Activated B cell treated with CpG ODN at 0.5 μM for 24 hours (primary cell): Measurements from ENCODE around the gene ITGB8. TPM values are rescaled to one million over a fixed set of nuclear protein-coding genes. Genes with fewer than 3 reads are reported as not detected.

Experiments used
- ATAC-seq: fragments of 200-7000 bp; cut with Tn5 transposase; one replicate; pipeline ENCODE4 v1.10.0; 2021; ENCODE audit warnings: low read depth, mild to moderate bottlenecking, moderate library complexity
- CTCF ChIA-PET: fragments of 350-600 bp; sonication (Branson Sonifier 250); formaldehyde crosslinking; loops from one replicate; lab custom pipeline; 2021; ENCODE audit warnings: antibody characterized with exemption; lab: Charles Lee
- POLR2A ChIA-PET: fragments of 350-600 bp; sonication (Branson Sonifier 250); formaldehyde crosslinking; loops from one replicate; lab custom pipeline; 2021; ENCODE audit warnings: antibody characterized with exemption; lab: Charles Lee
- DNase-seq: peaks from one replicate; pipeline ENCODE4 v3.0.0; 2022
- H3K27ac Mint-ChIP-seq: one replicate; pipeline ENCODE4 v1.8.0; 2020; ENCODE audit warnings: mixed read lengths
- H3K27me3 Mint-ChIP-seq: one replicate; pipeline ENCODE4 v1.8.0; 2021; ENCODE audit warnings: mixed read lengths
- H3K36me3 Mint-ChIP-seq: one replicate; pipeline ENCODE4 v1.8.0; 2021; ENCODE audit warnings: low read depth, mixed read lengths
- H3K4me1 Mint-ChIP-seq: one replicate; pipeline ENCODE4 v1.8.0; 2021; ENCODE audit warnings: mixed read lengths
- H3K4me3 Mint-ChIP-seq: one replicate; pipeline ENCODE4 v1.8.0; 2020; ENCODE audit warnings: mild to moderate bottlenecking, mixed read lengths
- H3K9me3 Mint-ChIP-seq: one replicate; pipeline ENCODE4 v1.8.0; 2020; ENCODE audit warnings: mixed read lengths
- intact Hi-C: fragments of 100-400 bp; cut with micrococcal nuclease; formaldehyde crosslinking; loops from one replicate; pipeline ENCODE4 v1.15.1; 2024
- total RNA-seq: library from RNA; stranded (reverse); gene quantifications from 2 replicates; pipeline ENCODE4 v1.2.3, GENCODE V29; 2022
- TF ChIP-seq, protein P1 (sequence below): fragments of 200-600 bp; IDR thresholded peaks from one replicate; pipeline ENCODE4 v1.8.0; 2022; ENCODE audit warnings: antibody characterized with exemption, mild to moderate bottlenecking

The ITGB8 gene
- total RNA-seq, 1 donor from 2014 or later, result 0.75 TPM

DNA sequence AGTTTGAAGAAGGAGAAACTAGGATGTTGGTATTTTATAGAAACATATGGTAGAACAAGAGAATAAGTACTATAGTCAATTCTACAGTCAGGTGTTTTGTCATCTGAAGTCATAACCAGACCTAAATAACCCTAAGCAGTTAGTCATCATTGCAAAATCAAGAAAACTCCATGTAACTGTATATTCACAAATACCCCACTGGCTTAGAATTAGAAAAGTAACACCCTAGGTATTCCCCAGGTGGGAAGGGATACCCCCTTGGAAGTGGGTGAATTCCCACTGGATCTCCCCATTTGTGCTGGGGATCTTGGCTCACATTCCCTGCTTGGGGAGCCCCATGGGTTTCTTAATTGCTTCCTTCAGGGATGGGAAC, 45.9 kb upstream of the ITGB8 start:
- ATAC-seq (no peak), DNase-seq (no peak)
- CTCF ChIA-PET, result no interaction called here
- no peak overlapping the region for H3K27ac Mint-ChIP-seq
- H3K9me3 Mint-ChIP-seq, result no peaks in the 10 kb centered on the region
- intact Hi-C loops, result loop anchor here (5.0 kb wide), 1 partner anchor 42 kb away; no protein-coding TSS in a partner anchor
- H3K27me3 Mint-ChIP-seq, result no peaks in the 10 kb centered on the region
- no peaks in the 10 kb centered on the region for H3K36me3 Mint-ChIP-seq
- POLR2A ChIA-PET, result no interaction called here
- TF ChIP-seq, protein P1, sequence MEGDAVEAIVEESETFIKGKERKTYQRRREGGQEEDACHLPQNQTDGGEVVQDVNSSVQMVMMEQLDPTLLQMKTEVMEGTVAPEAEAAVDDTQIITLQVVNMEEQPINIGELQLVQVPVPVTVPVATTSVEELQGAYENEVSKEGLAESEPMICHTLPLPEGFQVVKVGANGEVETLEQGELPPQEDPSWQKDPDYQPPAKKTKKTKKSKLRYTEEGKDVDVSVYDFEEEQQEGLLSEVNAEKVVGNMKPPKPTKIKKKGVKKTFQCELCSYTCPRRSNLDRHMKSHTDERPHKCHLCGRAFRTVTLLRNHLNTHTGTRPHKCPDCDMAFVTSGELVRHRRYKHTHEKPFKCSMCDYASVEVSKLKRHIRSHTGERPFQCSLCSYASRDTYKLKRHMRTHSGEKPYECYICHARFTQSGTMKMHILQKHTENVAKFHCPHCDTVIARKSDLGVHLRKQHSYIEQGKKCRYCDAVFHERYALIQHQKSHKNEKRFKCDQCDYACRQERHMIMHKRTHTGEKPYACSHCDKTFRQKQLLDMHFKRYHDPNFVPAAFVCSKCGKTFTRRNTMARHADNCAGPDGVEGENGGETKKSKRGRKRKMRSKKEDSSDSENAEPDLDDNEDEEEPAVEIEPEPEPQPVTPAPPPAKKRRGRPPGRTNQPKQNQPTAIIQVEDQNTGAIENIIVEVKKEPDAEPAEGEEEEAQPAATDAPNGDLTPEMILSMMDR, result no peak
- no peak overlapping the region for H3K4me3 Mint-ChIP-seq
- peaks cover 11% of the 10 kb centered on the region for H3K4me1 Mint-ChIP-seq

DNA sequence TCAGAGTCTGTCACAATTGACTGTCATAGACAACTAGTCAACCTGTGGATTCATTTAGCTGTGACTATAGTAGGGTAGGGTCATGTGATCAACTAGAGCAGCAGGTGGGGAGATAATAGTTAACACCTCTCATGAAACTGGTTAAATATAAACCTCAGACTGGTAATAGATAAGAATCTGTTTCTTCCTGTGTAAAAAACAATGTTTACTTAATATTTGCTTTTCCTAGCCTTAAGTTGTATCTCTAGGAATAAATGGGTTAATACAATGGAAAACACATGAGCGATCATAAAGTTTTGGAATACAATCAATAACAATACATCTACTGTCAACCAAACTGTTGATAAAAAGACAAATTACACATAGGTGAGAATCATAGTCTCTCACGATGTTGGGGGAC, 43.4 kb upstream of the ITGB8 start:
- ATAC-seq (no peak), DNase-seq (no peak)
- Mint-ChIP-seq H3K36me3 (no peaks in the 10 kb centered on the region), H3K27me3 (no peaks in the 10 kb centered on the region), H3K9me3 (no peaks in the 10 kb centered on the region), H3K27ac (no peak overlapping the region), H3K4me3 (no peak overlapping the region), H3K4me1 (peaks cover 9% of the 10 kb centered on the region)
- intact Hi-C loops, result no loop called here
- POLR2A ChIA-PET, result no interaction called here
- CTCF ChIA-PET, result no interaction called here
- TF ChIP-seq, protein P1, result no peak

DNA sequence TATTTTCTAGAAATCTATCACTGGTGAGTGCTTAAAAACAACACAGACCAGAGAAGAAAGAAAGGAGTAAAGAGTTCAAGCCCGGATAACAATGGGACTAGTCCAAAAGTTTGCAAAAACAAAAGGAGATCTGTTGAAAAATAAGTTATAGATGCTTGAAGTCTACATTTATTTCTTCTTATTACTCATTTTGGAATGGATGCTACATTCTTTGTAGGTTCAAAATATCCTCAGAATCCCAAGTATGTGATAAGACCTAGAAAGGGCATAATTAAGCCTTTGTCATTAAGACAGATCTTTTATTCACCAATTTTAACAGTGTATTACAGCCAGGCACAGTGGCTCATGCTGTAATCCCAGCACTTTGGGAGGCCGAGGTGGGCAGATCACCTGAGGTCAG, 42.7 kb upstream of the ITGB8 start:
- no peak overlapping the region for H3K27ac Mint-ChIP-seq
- intact Hi-C loops, result no loop called here
- no peak overlapping the region for H3K4me3 Mint-ChIP-seq
- POLR2A ChIA-PET, result no interaction called here
- no peaks in the 10 kb centered on the region for H3K36me3 Mint-ChIP-seq
- H3K4me1 Mint-ChIP-seq, result peaks cover 9% of the 10 kb centered on the region
- H3K9me3 Mint-ChIP-seq, result no peaks in the 10 kb centered on the region
- TF ChIP-seq, protein P1, result no peak
- no peak for DNase-seq
- H3K27me3 Mint-ChIP-seq, result no peaks in the 10 kb centered on the region
- ATAC-seq, result no peak
- CTCF ChIA-PET, result no interaction called here

DNA sequence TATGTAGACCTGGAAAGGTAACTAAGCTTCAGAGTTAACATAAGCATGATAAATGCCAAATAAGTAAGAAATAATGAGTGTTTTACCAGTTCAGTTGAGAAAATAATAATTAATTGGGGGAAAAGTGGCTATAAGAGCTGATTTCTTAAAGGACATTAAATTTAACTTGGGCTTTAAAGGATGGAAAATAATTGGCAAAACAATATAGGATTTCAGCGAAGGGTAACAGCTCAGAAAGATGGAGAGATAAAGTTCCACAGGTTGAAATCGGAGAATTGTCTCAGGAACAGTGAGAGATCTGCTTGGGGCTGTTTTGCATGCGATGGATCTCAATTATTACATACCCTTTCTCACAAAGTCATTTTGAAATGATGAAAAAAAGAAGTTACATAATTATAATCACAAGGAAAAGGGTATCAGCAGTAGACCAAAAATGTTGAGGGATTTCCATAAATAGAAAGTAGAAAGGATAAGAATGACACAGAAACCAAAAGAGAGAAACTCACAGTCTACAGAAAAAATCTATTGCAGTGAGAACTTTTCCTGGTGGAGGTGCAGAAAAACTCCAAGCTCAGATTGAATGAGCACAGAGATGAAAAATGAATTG, 40.1 kb upstream of the ITGB8 start:
- Mint-ChIP-seq H3K4me1 (peaks cover 2% of the 10 kb centered on the region), H3K9me3 (peaks cover 5% of the 10 kb centered on the region), H3K36me3 (no peaks in the 10 kb centered on the region), H3K27ac (no peak overlapping the region), H3K27me3 (no peaks in the 10 kb centered on the region), H3K4me3 (no peak overlapping the region)
- ChIA-PET CTCF (no interaction called here), POLR2A (no interaction called here)
- intact Hi-C loops, result no loop called here
- TF ChIP-seq, protein P1, result no peak
- ATAC-seq (no peak), DNase-seq (no peak)

DNA sequence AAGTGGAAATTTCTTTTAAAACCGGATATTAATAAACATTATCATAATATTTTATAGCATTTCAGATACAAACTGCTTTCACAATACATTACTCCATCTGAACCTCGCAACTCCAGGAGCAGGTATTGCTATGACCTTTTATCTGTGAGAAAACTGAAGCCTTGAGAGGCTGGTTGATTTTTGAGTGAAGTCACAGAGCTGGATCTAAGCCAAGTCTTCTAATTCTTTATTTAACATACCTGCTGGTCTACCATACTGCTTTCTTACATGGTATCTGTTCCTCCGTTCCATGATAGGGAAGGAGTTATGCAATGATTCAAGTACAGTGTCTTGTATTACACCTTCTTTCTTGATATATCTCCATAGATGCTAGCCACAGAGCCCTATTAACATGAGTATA, 37.4 kb upstream of the ITGB8 start:
- Mint-ChIP-seq H3K27me3 (no peaks in the 10 kb centered on the region), H3K4me3 (no peak overlapping the region)

More for the DNA sequence above, 37.4 kb upstream of the ITGB8 start:
- intact Hi-C loops, result no loop called here
- no peak overlapping the region for H3K27ac Mint-ChIP-seq
- ChIA-PET POLR2A (no interaction called here), CTCF (no interaction called here)
- peaks cover 5% of the 10 kb centered on the region for H3K9me3 Mint-ChIP-seq
- no peaks in the 10 kb centered on the region for H3K36me3 Mint-ChIP-seq
- ATAC-seq (no peak), DNase-seq (no peak)
- H3K4me1 Mint-ChIP-seq, result peaks cover 11% of the 10 kb centered on the region
- TF ChIP-seq, protein P1, result no peak
